Ovary (tissue), 9 donors: ENCODE results near the gene CCDC182. TPM values are rescaled to one million over a fixed set of nuclear protein-coding genes. Genes with fewer than 3 reads are reported as not detected.

Experiments used
- DNase-seq, 5 donors: peaks; one replicate each; pipeline ENCODE4 v3.0.0-alpha.2; 2019 to 2020
- H3K27ac ChIP-seq, 2 donors: fragments of 200-600 bp; one replicate each; pipeline versions ENCODE4 v1.5.1 to v1.8.0; 2019 to 2022
- H3K27me3 ChIP-seq: fragments of 200-600 bp; one replicate; pipeline ENCODE4 v1.8.0; 2022
- H3K36me3 ChIP-seq: fragments of 200-600 bp; sonication (generic); one replicate; pipeline ENCODE4 v1.5.1; 2019
- H3K4me1 ChIP-seq: one replicate; pipeline ENCODE4 v1.8.1; 2013; ENCODE audit warnings: mild to moderate bottlenecking, moderate library complexity; ENCODE audit not compliant: insufficient read depth
- H3K4me3 ChIP-seq: fragments of 200-600 bp; sonication (generic); one replicate; pipeline ENCODE4 v1.5.1; 2017
- H3K9me3 ChIP-seq, 2 donors: fragments of 200-600 bp in 1 of 2; sonication (generic) in 1 of 2; one replicate each; pipeline versions ENCODE4 v1.5.1 to v1.8.1; 2013 to 2019; ENCODE audit warnings: mild to moderate bottlenecking in 1 of 2, moderate library complexity in 1 of 2
- EP300 ChIP-seq: sonication (generic); formaldehyde crosslinking; IDR thresholded peaks from one replicate; pipeline ENCODE4 v1.6.1; 2017; ENCODE audit warnings: antibody characterized with exemption
- POLR2A ChIP-seq: fragments of 450-650 bp; IDR thresholded peaks from one replicate; pipeline ENCODE4 v1.6.1; 2017; ENCODE audit warnings: antibody characterized with exemption, mild to moderate bottlenecking, moderate library complexity
- WGBS, 3 donors: extraction: QIAGEN DNeasy Blood & Tissue Kit in 1 of 3; methylation state at CpG; one replicate each; pipeline versions ENCODE4 v1.1.5 to v1.1.7; 2013 to 2017; 5-methylcytosine and 5-hydroxymethylcytosine counted together
- intact Hi-C, 4 donors: fragments of 100-400 bp; cut with DNase I; formaldehyde crosslinking; loops; one replicate each; pipeline versions ENCODE4 v1.11.0 to v1.15.1; 2022 to 2023
- polyA plus RNA-seq, 2 donors: library from polyadenylated mRNA; stranded (reverse); fragments of 200-250 nt in 1 of 2; fragments of 350-450 nt in 1 of 2; fragmentation: Illumina TruSeq in 1 of 2; extraction: RNeasy Lipid Tissue Mini Kit (QIAGEN cat#74804) in 1 of 2; gene quantifications; one replicate each; pipeline ENCODE4 v1.2.3, GENCODE V29; 2013 to 2014
- total RNA-seq, 7 donors: library from RNA; depleted of rRNA in 2 of 7; stranded (reverse); fragments of >200 nt in 2 of 7; fragmentation: NEBNext Ultra II Directional in 3 of 7; extraction: Animal tissue kit (Norgen Biotek cat#: 25700) in 3 of 7; gene quantifications; one replicate each; pipeline versions ENCODE4 v1.1.0 to v1.2.4, GENCODE V29; 2016 to 2023
- TF ChIP-seq, protein P1 (sequence below), 3 donors: fragments of 450-650 bp in 2 of 3; fragments of 200-600 bp in 1 of 3; IDR thresholded peaks; one replicate each; pipeline versions ENCODE4 v1.5.1 to v1.8.0; 2016 to 2022; ENCODE audit warnings: antibody characterized with exemption in 3 of 3, mild to moderate bottlenecking in 1 of 3
- donor health status: DM: no; HTN: no; CAD: no; lungs with moderate emphysema.
- donor health status: DM: no; HTN: no; CAD: no.
- donor health status: Bipolar disorder and iron deficiency.
- donor health status: DM: yes; HTN: yes; CAD: no.
- donor health status: DM: no; HTN: no; CAD: no.
- donor health status: DM: yes; HTN: yes; CAD: no.

Gene CCDC182
- total and polyA plus RNA-seq, 9 donors = not detected

DNA sequence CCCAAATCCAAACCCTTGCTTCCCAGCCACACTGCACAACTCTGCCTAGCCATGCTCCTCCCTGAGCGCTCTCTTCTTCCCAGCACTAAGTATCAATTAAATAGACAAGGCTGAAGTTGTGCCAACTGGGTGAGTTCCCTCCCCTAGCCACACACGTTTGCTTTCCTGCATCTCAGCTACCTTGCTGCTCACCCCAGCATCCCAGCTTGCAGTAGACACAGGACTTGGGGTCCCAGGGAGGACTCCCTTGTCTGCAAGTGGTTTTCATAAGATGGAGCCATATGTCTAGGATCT, 4.9 kb downstream of the CCDC182 start:
- Histone ChIP-seq H3K27ac (no peak overlapping the region), H3K9me3 (no peaks in the 10 kb centered on the region), H3K4me1 (no peaks in the 10 kb centered on the region), H3K4me3 (no peak overlapping the region), H3K36me3 (no peaks in the 10 kb centered on the region), H3K27me3 (no peaks in the 10 kb centered on the region)
- no peak for DNase-seq
- intact Hi-C loops = loop anchor here in 2 of 4 donors (10.0 kb wide), 3 partner anchors 135 to 605 kb away; no protein-coding TSS in a partner anchor
- TF ChIP-seq, protein P1, sequence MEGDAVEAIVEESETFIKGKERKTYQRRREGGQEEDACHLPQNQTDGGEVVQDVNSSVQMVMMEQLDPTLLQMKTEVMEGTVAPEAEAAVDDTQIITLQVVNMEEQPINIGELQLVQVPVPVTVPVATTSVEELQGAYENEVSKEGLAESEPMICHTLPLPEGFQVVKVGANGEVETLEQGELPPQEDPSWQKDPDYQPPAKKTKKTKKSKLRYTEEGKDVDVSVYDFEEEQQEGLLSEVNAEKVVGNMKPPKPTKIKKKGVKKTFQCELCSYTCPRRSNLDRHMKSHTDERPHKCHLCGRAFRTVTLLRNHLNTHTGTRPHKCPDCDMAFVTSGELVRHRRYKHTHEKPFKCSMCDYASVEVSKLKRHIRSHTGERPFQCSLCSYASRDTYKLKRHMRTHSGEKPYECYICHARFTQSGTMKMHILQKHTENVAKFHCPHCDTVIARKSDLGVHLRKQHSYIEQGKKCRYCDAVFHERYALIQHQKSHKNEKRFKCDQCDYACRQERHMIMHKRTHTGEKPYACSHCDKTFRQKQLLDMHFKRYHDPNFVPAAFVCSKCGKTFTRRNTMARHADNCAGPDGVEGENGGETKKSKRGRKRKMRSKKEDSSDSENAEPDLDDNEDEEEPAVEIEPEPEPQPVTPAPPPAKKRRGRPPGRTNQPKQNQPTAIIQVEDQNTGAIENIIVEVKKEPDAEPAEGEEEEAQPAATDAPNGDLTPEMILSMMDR (IDR thresholded peaks at IDR 0.05) = no peak
- TF ChIP-seq EP300 (no peak), POLR2A (no peak)
- WGBS, 3 donors = 49 to 58% (median 53%) methylated on average over 2 of the region's 2 CpGs

DNA sequence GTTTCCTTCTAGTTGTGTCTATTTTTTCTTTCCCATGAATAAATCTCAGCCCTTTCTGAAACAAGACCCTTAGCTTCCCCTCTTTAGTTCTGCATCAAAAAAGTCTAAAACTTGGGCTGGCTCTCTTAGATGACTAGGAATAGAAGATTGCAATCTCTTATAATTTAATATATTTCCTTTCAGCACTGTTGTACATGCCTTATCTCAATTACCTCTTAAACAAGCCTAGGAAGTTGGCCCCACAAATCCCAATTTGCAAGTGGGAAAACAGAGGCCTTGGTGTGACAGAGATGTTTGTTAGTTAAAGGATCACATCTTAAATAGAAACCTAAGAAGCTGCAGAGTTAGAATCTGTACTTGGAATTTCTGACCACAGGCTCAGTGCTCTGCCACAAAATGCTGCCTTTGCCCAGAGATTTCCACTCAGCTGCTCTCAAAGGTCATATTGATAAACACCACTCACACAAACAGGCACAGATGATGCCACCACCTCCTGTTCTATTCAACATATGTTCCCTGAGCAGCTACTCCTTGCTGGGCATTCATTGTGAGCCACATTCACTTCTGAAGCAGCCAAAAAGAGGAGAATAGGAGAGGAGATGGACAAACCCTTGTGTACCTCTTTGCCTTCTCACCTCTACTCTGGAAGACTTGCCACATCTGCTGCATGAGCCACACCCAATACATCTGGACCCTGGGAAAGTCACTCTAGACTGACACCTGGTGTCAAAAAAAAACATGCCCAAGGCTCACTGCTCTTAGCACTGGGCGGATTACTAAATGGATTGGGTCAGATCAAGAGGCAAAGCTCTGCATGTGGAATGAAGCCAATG, 5.5 kb downstream of the CCDC182 start:
- TF ChIP-seq, protein P1 (IDR thresholded peaks at IDR 0.05) = no peak
- TF ChIP-seq POLR2A (no peak), EP300 (no peak)
- Histone ChIP-seq H3K9me3 (no peaks in the 10 kb centered on the region), H3K36me3 (no peaks in the 10 kb centered on the region), H3K27ac (no peak overlapping the region), H3K4me3 (no peak overlapping the region), H3K4me1 (no peaks in the 10 kb centered on the region), H3K27me3 (no peaks in the 10 kb centered on the region)
- no peak for DNase-seq
- 33 to 90% (median 82%) methylated on average over 1 of the region's 1 CpG for WGBS, 3 donors
- intact Hi-C loops = loop anchor here in 2 of 4 donors (10.0 kb wide), 3 partner anchors 135 to 605 kb away; no protein-coding TSS in a partner anchor

DNA sequence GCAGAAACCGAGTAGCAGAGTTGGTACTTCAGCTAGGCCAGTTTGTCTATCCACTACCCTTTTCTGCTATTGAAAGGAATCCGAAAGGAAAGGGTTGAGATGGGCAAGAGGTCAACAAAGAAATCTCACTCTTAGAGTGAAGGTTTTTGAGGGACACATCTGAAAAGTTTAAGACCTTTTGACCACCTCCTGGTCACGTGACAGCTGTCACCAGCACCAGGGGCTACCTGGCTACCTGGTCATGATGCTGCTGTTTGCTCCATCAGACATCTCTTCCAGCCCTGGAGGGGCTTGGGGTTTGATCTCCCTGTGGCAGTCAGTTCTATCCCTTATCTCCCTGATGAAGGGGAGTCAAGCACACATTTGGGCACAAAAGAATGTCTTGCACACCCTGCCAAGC, 7.6 kb downstream of the CCDC182 start:
- WGBS, 3 donors = 86 to 91% (median 91%) methylated on average over 3 of the region's 3 CpGs
- H3K27ac ChIP-seq = no peak overlapping the region
- TF ChIP-seq POLR2A = no peak
- TF ChIP-seq, protein P1 (IDR thresholded peaks at IDR 0.05) = no peak
- no peak for TF ChIP-seq EP300
- DNase-seq = no peak
- H3K36me3 ChIP-seq = no peaks in the 10 kb centered on the region
- no peaks in the 10 kb centered on the region for H3K27me3 ChIP-seq
- H3K4me3 ChIP-seq = no peak overlapping the region
- no peaks in the 10 kb centered on the region for H3K9me3 ChIP-seq
- intact Hi-C loops = no loop called here
- H3K4me1 ChIP-seq = no peaks in the 10 kb centered on the region

DNA sequence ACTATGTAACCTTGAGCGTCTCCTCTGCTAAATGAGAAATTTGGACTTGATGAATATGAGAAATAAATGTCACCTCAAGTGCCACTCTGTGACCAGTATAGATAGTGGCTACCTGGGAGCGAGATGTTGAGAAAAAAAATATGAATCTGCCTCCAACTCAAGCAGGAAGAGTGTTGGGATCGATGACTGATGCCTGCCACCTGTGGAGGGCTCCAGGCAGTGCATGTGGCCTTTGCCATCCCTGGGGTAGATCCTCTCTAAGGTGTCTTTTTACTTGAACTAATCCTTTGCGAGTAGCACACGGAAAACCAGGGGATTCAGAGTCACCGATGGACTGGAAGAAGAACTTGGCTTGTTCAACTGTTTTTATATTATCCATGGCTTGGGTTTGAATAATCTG, 9.4 kb downstream of the CCDC182 start:
- no peak overlapping the region for H3K27ac ChIP-seq
- 85 to 87% (median 85%) methylated on average over 6 of the region's 6 CpGs for WGBS, 3 donors
- no peak overlapping the region for H3K4me3 ChIP-seq
- DNase-seq = no peak
- intact Hi-C loops = no loop called here
- H3K9me3 ChIP-seq = no peaks in the 10 kb centered on the region
- no peak for TF ChIP-seq EP300
- TF ChIP-seq POLR2A = no peak
- TF ChIP-seq, protein P1 (IDR thresholded peaks at IDR 0.05) = no peak
- no peaks in the 10 kb centered on the region for H3K27me3 ChIP-seq
- H3K4me1 ChIP-seq = peaks cover 2% of the 10 kb centered on the region
- H3K36me3 ChIP-seq = no peaks in the 10 kb centered on the region
